OCI-LY3 (cell line): ENCODE measurements around the gene ALKBH4.

ENCODE experiments used
- H2AFZ ChIP-seq: fragments of 200-600, 300-600 bp; shearing (Covaris generic); 2 replicates; pipeline ENCODE4 v1.6.0; 2014; ENCODE audit warnings: antibody characterized with exemption, low read depth, low read length
- H3K27ac ChIP-seq: fragments of 200-600, 300-600 bp; sonication (generic); 2 replicates; pipeline ENCODE4 v1.5.1; 2014; ENCODE audit warnings: mild to moderate bottlenecking, low read length, moderate library complexity, mixed read lengths
- H3K27me3 ChIP-seq: fragments of 200-600, 300-600 bp; sonication (generic); 2 replicates; pipeline ENCODE4 v1.6.1; 2014; ENCODE audit warnings: low read depth, low read length, mixed read lengths
- H3K36me3 ChIP-seq: fragments of 200-600, 300-600 bp; sonication (generic); replicated peaks from 2 replicates; pipeline ENCODE3; 2014; ENCODE audit warnings: low read depth, low read length, mixed read lengths
- H3K4me1 ChIP-seq: fragments of 300-600, 200-600 bp; sonication (generic); 2 replicates; pipeline ENCODE4 v1.6.1; 2014; ENCODE audit warnings: low read length, mixed read lengths
- H3K4me2 ChIP-seq: fragments of 200-600, 300-600 bp; sonication (generic); 2 replicates; pipeline ENCODE4 v1.6.1; 2014; ENCODE audit warnings: low read length, mixed read lengths
- H3K4me3 ChIP-seq: fragments of 300-600, 200-600 bp; sonication (generic); 2 replicates; pipeline ENCODE4 v1.5.1; 2014; ENCODE audit warnings: antibody characterized with exemption, mild to moderate bottlenecking, low read length, moderate library complexity
- H3K79me2 ChIP-seq: fragments of 300-600, 200-600 bp; shearing (Covaris generic); 2 replicates; pipeline ENCODE4 v1.6.1; 2014; ENCODE audit warnings: mild to moderate bottlenecking, low read length, mixed read lengths
- H3K9ac ChIP-seq: fragments of 300-600, 200-600 bp; shearing (Covaris generic); 2 replicates; pipeline ENCODE4 v1.6.0; 2014; ENCODE audit warnings: mild to moderate bottlenecking, low read length, moderate library complexity
- H3K9me3 ChIP-seq: fragments of 200-600, 300-600 bp; shearing (Covaris generic); 2 replicates; pipeline ENCODE4 v1.6.1; 2014; ENCODE audit warnings: low read length, mixed read lengths; ENCODE audit not compliant: insufficient read depth
- H4K20me1 ChIP-seq: fragments of 200-600, 300-600 bp; sonication (generic); 2 replicates; pipeline ENCODE4 v1.6.1; 2016; ENCODE audit warnings: low read length, mixed read lengths; ENCODE audit not compliant: insufficient read depth
- EZH2phosphoT487 ChIP-seq: fragments of 200-600 bp; shearing (Covaris generic); IDR thresholded peaks from 2 replicates; pipeline ENCODE4 v1.6.1; 2018; ENCODE audit warnings: antibody characterized with exemption, mixed run types, low read depth
- TF ChIP-seq, protein P1 (sequence below): fragments of 200-600, 300-600 bp; sonication (generic); IDR thresholded peaks from 2 replicates; pipeline ENCODE4 v1.5.1; 2014; ENCODE audit warnings: antibody characterized with exemption, low read length, low read depth

Gene ALKBH4

DNA sequence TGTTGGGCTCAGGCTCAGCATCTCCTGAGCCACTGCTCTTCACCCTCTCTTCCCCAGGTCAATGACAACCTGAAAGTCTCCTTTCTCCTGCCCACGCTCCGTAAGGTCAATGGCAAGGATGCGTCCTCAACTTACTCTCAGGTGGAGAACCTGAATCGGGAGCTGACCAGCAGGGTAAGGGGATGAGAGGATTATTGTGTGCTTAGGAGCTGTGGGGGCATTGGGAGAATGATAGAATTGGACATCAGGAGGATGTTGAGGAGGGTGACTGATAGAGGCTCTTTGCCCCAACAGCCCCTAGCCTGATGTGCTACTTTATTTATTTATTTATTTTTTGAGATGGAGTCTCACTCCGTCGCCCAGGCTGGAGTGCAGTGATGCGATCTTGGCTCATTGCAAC is 1.4 kb upstream of the ALKBH4 start:
- Histone ChIP-seq H3K4me3 (peak overlapping the region; percentile 95), H3K9ac (no peak overlapping the region)

GRCh38 chr7:102463841-102464576 is 654 bp downstream of the ALKBH4 start:
- no peak for TF ChIP-seq EZH2phosphoT487
- TF ChIP-seq, protein P1, sequence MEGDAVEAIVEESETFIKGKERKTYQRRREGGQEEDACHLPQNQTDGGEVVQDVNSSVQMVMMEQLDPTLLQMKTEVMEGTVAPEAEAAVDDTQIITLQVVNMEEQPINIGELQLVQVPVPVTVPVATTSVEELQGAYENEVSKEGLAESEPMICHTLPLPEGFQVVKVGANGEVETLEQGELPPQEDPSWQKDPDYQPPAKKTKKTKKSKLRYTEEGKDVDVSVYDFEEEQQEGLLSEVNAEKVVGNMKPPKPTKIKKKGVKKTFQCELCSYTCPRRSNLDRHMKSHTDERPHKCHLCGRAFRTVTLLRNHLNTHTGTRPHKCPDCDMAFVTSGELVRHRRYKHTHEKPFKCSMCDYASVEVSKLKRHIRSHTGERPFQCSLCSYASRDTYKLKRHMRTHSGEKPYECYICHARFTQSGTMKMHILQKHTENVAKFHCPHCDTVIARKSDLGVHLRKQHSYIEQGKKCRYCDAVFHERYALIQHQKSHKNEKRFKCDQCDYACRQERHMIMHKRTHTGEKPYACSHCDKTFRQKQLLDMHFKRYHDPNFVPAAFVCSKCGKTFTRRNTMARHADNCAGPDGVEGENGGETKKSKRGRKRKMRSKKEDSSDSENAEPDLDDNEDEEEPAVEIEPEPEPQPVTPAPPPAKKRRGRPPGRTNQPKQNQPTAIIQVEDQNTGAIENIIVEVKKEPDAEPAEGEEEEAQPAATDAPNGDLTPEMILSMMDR = no peak
- Histone ChIP-seq H3K9ac (peak overlapping the region; percentile 95), H3K27me3 (no peaks in the 10 kb centered on the region), H3K4me1 (peaks cover 12% of the 10 kb centered on the region), H3K79me2 (peaks cover 27% of the 10 kb centered on the region), H3K27ac (peak overlapping the region; percentile 34), H3K36me3 (peaks cover 4% of the 10 kb centered on the region), H2AFZ (peak overlapping the region; percentile 98), H4K20me1 (no peaks in the 10 kb centered on the region), H3K4me3 (peak overlapping the region; percentile 95), H3K4me2 (peak overlapping the region; percentile 84), H3K9me3 (no peaks in the 10 kb centered on the region)

More for the DNA sequence above, 1.4 kb upstream of the ALKBH4 start:
- H3K27ac ChIP-seq = no peak overlapping the region
- H4K20me1 ChIP-seq = no peaks in the 10 kb centered on the region
- H3K36me3 ChIP-seq = no peaks in the 10 kb centered on the region
- H3K9me3 ChIP-seq = no peaks in the 10 kb centered on the region
- TF ChIP-seq, protein P1 = no peak
- no peak for TF ChIP-seq EZH2phosphoT487
- H3K4me1 ChIP-seq = peaks cover 12% of the 10 kb centered on the region
- peak overlapping the region; percentile 77; the same call in 1 of the 2 replicates for H3K4me2 ChIP-seq
- H3K27me3 ChIP-seq = no peaks in the 10 kb centered on the region
- H3K79me2 ChIP-seq = peaks cover 27% of the 10 kb centered on the region
- no peak overlapping the region for H2AFZ ChIP-seq

DNA sequence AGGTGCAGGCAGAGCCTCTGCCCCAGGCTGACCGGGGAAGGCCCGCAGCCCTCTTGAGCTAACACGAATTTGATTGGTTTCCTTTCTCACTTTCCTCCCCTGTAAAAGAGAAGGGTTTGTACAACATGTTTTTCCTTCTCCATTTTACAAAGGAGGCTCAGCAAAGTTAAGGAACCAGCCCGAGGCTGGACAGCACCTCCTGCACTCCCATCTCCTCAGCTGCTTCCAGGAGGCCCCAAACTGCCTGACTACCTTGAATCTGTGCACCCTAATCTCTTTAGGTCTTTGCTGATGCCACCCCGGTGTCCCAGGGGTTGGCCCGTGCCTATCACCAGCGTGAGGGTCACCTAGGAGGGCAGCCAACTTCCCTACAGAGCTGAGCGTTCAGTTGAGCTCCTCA is 4.2 kb downstream of the ALKBH4 start:
- H3K27ac ChIP-seq = no peak overlapping the region
- TF ChIP-seq EZH2phosphoT487 = no peak
- TF ChIP-seq, protein P1 = no peak
- H4K20me1 ChIP-seq = no peaks in the 10 kb centered on the region
- no peak overlapping the region for H3K9ac ChIP-seq
- H3K9me3 ChIP-seq = no peaks in the 10 kb centered on the region
- no peak overlapping the region for H2AFZ ChIP-seq
- H3K27me3 ChIP-seq = no peaks in the 10 kb centered on the region
- no peak overlapping the region for H3K4me2 ChIP-seq
- peaks cover 6% of the 10 kb centered on the region; the same call in 1 of the 2 replicates for H3K4me1 ChIP-seq
- H3K36me3 ChIP-seq = peaks cover 4% of the 10 kb centered on the region
- H3K79me2 ChIP-seq = peaks cover 27% of the 10 kb centered on the region
- H3K4me3 ChIP-seq = no peak overlapping the region

DNA sequence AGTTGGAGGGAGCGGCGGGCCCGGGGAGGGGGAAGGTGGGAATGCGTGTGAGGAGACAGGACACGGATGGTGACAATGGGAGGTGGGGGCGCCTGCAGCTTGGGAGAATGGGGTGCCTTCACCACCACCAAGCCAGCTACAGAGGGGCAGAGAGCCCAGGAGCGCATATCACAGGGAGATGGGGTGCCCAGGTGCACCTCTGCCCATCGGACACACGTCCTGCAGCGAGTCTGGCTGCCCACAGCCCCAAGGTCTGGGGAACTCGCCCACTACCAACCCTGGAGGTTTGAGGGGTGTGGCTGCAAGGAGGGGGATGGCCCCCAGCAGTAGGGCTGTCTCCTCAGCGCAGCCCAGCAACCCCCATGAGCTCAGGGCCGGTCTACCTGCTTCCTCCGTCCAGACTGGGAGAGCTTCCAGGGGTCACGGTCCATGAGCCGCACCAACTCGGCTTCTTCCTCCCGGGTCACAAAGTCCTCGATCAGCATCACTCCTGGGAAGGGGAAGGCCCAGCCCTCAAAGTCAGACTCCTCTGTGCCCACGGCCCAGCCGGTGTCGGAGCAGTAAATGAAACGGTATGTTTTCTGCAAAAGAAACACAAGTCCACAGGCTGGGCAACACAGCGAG is 5.3 kb downstream of the ALKBH4 start:
- Histone ChIP-seq H2AFZ (no peak overlapping the region), H4K20me1 (no peaks in the 10 kb centered on the region), H3K4me1 (peaks cover 6% of the 10 kb centered on the region; the same call in 1 of the 2 replicates), H3K9ac (no peak overlapping the region), H3K36me3 (peaks cover 4% of the 10 kb centered on the region), H3K79me2 (peaks cover 24% of the 10 kb centered on the region), H3K4me2 (no peak overlapping the region), H3K27me3 (no peaks in the 10 kb centered on the region), H3K27ac (no peak overlapping the region), H3K9me3 (no peaks in the 10 kb centered on the region), H3K4me3 (no peak overlapping the region)
- no peak for TF ChIP-seq EZH2phosphoT487
- TF ChIP-seq, protein P1 = no peak
